T-helper 2 cell treated with Interferon-gamma antibody and Interleukin-4, amounts not matched to agents 5 μg/mL and 100 μg/mL, for 36 hours (primary cell): ENCODE measurements around the gene ST14.

Source experiments
- DNase-seq: peaks from one replicate; pipeline ENCODE4 v3.0.0; 2021; ENCODE audit warnings: low spot score
- H3K27ac Mint-ChIP-seq: one replicate; pipeline ENCODE4 v1.8.0; 2021; ENCODE audit warnings: mild to moderate bottlenecking, mixed read lengths
- H3K27me3 Mint-ChIP-seq: one replicate; pipeline ENCODE4 v1.8.0; 2021; ENCODE audit warnings: low read depth, mixed read lengths
- H3K36me3 Mint-ChIP-seq: one replicate; pipeline ENCODE4 v1.8.0; 2021; ENCODE audit warnings: low read depth, mixed read lengths
- H3K4me1 Mint-ChIP-seq: one replicate; pipeline ENCODE4 v1.8.0; 2021; ENCODE audit warnings: low read depth, mixed read lengths
- H3K4me3 Mint-ChIP-seq: one replicate; pipeline ENCODE4 v1.8.0; 2022; ENCODE audit warnings: mild to moderate bottlenecking, moderate library complexity, mixed read lengths
- H3K9me3 Mint-ChIP-seq: one replicate; pipeline ENCODE4 v1.8.0; 2021; ENCODE audit warnings: mixed read lengths

The ST14 gene

DNA sequence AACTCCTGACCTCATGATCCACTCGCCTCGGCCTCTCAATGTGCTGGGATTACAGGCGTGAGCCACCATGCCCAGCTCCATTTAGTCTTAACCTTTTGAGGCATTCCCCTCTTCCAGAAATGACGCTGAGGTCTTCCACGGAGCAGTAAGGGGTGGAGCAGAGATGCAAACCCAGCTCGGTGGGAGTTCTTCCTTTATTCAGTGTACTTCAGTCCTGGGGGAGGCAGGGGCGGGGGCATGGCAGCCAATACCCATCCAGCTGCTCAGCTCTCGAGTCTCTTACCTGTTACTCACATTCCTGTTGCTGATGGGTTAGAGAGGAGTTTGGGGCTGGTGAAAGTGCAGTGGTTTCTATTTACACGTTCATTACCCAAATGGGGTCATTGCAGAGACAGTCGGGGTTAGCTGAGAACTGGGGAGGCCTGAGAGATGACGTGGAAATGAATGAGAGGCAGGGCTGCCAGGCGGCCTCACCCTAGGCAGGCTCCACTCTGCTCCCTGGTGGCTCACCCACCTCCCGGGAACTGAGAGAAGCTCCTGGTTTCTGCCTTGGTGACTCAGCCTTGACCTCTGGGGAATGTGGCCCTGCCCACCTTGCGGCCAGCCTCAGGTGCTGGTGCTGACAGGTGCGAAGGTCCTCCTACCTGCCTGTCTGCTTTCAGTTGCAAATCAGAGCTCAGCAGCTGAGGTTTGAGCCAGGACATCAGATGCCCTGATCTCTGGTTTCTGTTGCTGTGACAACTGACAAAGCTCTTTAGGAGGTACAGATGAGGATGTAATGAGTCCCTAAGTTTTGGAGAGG is 13.4 kb upstream of the ST14 start:
- Mint-ChIP-seq H3K36me3 (no peaks in the 10 kb centered on the region), H3K27me3 (no peaks in the 10 kb centered on the region), H3K9me3 (no peaks in the 10 kb centered on the region), H3K4me1 (peaks cover 5% of the 10 kb centered on the region), H3K27ac (no peak overlapping the region), H3K4me3 (no peak overlapping the region)
- DNase-seq: no peak

DNA sequence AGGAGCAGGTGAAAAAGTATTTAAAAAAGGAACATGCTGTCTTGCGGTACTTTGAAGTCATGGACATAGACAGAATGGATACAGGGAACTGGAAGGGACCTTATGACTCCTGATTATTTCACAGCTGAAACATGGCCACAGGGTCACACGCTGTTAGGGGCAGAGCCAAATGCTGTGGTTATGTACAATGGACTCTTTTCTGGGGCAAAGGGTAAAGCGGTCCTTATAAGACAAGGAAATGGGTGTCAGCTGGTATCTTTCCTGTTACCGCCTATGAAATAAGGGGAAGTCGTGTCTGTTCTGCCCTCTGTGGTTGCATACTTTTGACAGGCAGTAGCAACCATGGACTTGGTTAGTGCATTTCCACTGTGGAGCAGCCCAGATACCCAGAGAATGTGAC is 12.8 kb upstream of the ST14 start:
- Mint-ChIP-seq H3K27ac (no peak overlapping the region), H3K4me1 (peaks cover 5% of the 10 kb centered on the region), H3K9me3 (no peaks in the 10 kb centered on the region), H3K4me3 (no peak overlapping the region), H3K27me3 (no peaks in the 10 kb centered on the region), H3K36me3 (no peaks in the 10 kb centered on the region)
- DNase-seq: no peak

DNA sequence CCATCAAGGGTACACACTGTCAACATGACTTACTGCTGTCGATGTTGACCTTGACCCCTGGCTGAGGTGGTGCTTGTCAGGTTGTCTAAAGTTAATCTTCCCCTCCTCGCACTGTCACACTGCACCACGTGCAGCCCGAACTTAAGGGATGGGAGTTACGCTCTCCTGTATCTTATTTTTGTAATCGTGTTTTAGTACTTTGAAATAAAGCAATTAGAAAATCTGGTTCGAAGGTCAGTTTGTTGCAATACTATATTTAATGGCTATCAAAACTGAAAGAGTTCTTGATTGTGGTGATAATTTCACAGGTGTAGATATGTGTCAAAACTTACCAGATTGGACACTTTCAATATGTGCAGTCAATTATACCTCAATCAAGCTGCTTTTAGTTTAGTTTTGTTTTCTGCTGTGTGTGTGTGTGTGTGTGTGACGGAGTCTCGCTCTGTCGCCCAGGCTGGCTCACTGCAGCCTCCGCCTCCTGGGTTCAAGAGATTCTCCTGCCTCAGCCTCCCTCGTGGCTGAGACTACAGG is 10.7 kb upstream of the ST14 start:
- Mint-ChIP-seq H3K9me3 (no peaks in the 10 kb centered on the region), H3K4me3 (no peak overlapping the region), H3K27ac (no peak overlapping the region), H3K36me3 (no peaks in the 10 kb centered on the region), H3K27me3 (no peaks in the 10 kb centered on the region), H3K4me1 (peaks cover 5% of the 10 kb centered on the region)
- DNase-seq: no peak

DNA sequence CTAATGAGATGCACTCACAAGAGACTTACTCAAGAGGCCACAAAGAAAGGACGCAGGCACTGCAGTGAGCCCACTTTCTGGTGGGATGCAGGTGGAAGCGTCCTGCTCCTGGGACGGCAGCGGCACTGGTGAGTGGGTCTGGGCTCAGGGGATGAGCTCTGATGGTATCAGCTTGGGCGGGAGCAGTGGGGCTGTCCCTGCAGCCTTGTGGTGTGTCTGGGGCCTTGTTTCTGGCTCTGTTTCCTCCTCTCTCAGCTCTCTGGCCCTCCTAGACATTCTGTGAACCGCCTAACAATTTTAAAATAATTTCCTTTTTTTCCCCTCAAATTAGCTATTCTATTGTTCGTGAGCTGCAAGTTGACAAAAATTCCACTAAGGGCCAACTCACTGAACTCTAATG is 8.8 kb upstream of the ST14 start:
- Mint-ChIP-seq H3K36me3 (no peaks in the 10 kb centered on the region), H3K4me3 (no peak overlapping the region), H3K27me3 (no peaks in the 10 kb centered on the region), H3K27ac (no peak overlapping the region), H3K9me3 (no peaks in the 10 kb centered on the region), H3K4me1 (peaks cover 5% of the 10 kb centered on the region)
- no peak for DNase-seq

DNA sequence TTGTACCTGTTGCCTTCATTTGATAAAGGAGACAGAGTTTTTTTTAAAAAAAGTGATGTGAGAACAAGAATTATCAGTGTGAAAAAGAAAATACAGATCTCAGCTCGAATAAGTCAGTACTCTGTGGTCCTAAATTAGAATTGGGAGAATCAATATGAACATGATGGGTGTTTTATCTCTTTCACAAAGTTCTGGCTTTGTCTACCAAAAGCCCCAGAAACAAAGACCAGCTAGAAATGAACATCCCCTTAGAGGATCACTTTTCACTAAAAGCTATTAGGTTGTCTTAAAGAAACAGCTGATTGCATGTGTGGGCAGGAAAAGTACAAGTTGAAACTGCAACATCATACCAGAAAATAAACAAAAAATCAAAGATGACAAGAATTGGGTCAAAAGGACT is 8.4 kb upstream of the ST14 start:
- no peaks in the 10 kb centered on the region for H3K9me3 Mint-ChIP-seq
- no peaks in the 10 kb centered on the region for H3K36me3 Mint-ChIP-seq
- no peaks in the 10 kb centered on the region for H3K27me3 Mint-ChIP-seq
- no peak overlapping the region for H3K27ac Mint-ChIP-seq
- H3K4me1 Mint-ChIP-seq: peaks cover 5% of the 10 kb centered on the region
- H3K4me3 Mint-ChIP-seq: no peak overlapping the region
- DNase-seq: no peak

DNA sequence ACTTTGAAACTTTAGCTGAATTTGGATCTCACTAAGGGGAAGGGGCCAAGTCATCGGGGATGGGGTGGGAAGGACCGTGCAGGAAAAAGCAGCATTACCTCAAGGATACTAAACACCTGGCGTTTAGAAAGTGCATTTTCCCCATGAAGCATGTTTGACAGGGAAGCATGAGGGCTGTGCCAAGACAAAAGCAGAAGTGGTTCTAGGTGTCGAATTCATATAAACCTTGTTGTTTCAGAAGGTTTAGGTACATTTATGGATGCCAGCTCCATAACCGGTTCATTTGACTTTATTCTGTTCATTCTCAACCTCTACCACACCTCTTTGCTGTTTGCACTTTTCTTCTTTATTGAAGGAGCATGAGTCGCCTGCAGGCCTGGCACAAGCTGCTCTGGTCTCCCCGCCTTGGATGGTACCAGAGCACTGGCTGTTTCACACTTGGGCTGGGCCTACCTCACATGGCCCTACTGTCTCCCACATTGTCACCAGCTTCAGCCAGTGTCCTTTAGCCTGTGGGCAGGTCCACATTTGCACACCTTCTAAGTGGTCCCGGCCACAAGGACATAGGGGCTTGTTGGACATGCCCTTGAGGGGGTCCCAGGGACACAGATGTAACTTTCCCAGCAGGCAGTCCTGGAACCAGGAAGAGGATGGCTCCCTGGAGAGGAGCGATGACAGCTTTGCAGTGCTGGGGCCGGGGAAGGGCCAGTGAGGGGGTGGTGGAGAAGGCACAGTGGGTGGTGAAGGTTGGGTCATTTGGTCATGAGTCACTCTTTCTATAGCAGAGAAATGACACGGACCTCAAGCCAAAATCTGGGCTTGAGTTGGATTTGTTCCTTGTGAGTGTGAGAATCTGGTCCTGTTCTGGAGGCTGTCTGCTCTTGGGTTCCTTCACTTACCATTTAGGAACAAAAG is 3.2 kb upstream of the ST14 start:
- peaks cover 1% of the 10 kb centered on the region for H3K4me1 Mint-ChIP-seq
- H3K27me3 Mint-ChIP-seq: peaks cover 34% of the 10 kb centered on the region
- DNase-seq: no peak
- no peaks in the 10 kb centered on the region for H3K36me3 Mint-ChIP-seq
- no peak overlapping the region for H3K4me3 Mint-ChIP-seq
- no peak overlapping the region for H3K27ac Mint-ChIP-seq
- no peaks in the 10 kb centered on the region for H3K9me3 Mint-ChIP-seq

DNA sequence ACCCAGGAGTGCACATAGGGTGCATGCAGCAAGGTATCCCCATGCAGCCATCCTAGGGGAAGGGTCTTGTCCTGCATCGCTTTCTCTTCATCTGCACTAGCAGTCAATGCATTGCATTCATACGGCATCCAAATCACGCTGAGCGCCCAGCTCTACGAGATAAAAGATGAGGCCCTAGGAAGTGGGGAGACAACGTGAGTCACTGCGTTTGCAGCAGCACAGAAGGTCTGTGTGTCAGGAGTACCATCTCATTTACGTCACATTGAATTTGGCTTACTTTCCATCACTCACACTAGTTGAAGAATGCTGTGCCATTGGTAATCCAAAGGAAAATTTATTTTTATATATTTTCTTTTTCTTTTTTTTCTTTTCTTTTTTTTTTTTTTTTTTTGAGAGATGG is 2.5 kb upstream of the ST14 start:
- no peaks in the 10 kb centered on the region for H3K9me3 Mint-ChIP-seq
- no peak overlapping the region for H3K27ac Mint-ChIP-seq
- DNase-seq: no peak
- H3K36me3 Mint-ChIP-seq: no peaks in the 10 kb centered on the region
- peaks cover 40% of the 10 kb centered on the region for H3K27me3 Mint-ChIP-seq
- H3K4me1 Mint-ChIP-seq: peaks cover 1% of the 10 kb centered on the region
- no peak overlapping the region for H3K4me3 Mint-ChIP-seq

DNA sequence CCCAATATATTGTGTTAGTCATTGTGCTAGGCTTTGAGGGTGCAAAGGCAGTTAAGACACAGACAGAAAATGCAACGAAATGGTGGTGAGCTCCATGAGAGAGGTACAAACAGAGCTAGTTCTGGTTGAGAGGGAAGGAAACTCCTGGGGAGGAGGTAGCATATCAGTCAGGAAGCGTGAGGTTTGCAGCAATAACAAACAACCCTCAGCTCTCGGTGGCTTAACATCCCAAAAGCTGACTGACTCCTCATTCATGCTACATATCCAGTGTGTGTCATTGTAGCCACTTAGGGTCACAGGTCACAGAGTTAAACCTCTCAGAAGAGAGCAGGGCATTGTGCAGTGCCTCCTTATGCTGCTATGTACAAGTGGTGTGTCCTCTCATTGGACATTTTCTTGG is 1.7 kb upstream of the ST14 start:
- no peaks in the 10 kb centered on the region for H3K36me3 Mint-ChIP-seq
- H3K27me3 Mint-ChIP-seq: peaks cover 44% of the 10 kb centered on the region
- no peak overlapping the region for H3K4me3 Mint-ChIP-seq
- H3K9me3 Mint-ChIP-seq: no peaks in the 10 kb centered on the region
- H3K27ac Mint-ChIP-seq: no peak overlapping the region
- no peak for DNase-seq
- H3K4me1 Mint-ChIP-seq: peaks cover 1% of the 10 kb centered on the region

DNA sequence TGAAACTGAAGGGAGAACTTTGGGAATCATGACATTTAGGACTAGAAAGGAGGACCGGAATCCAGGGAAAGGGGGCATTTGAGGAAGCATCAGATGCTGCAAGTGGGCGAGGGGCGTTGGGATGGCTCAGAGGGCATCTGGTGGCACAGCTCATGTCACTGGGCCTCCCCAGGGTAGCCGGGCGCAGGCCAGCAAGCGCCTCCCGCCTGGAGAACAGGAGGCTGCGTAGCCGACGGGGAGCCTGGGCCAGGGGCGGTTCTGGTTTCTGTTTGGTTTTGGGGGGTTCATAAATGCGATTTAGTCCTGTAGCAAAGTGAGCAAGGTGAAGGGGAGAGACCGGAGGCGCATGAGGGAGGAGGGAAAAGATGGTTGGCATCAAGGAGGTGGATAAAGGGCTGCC is 443 bp upstream of the ST14 start:
- Mint-ChIP-seq H3K36me3 (no peaks in the 10 kb centered on the region), H3K9me3 (no peaks in the 10 kb centered on the region), H3K4me3 (peak overlapping the region; percentile 37), H3K4me1 (peaks cover 1% of the 10 kb centered on the region), H3K27me3 (peaks cover 53% of the 10 kb centered on the region), H3K27ac (no peak overlapping the region)
- no peak for DNase-seq

DNA sequence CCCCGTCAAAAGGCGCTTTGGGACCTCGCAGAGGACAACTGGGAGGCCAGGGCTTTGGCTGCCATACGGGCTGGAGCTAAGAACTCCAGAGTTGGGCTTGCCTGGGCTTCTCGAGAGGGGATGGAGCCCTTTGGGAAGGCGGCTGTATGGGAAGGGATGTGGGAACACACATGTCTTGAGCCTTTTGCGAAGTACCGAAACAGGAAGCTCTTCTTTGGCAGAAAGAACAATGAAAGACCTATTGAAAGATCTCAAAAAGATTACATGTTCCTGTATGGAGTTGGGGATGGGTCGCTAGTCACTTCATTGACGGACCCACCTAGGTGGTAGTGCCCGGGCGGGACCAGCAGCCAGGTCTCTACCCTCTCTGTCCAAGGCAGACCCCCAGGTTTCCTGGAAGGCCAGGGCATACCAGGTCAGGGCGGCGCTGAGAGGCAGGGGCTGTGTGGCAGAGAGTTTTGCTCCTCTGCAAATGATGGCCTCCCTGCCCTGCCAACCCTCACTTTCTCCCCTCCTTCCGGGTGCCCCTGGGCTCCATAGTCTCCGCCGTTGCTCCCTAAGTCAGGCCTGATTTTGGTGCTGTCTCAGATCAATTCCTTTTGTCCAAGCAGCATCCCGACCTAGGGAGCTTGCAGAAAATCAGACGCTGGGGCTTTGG is 1.0 kb downstream of the ST14 start:
- Mint-ChIP-seq H3K4me3 (peak overlapping the region; percentile 30), H3K27me3 (peaks cover 59% of the 10 kb centered on the region), H3K4me1 (peaks cover 1% of the 10 kb centered on the region), H3K36me3 (no peaks in the 10 kb centered on the region), H3K27ac (no peak overlapping the region), H3K9me3 (no peaks in the 10 kb centered on the region)
- no peak for DNase-seq

DNA sequence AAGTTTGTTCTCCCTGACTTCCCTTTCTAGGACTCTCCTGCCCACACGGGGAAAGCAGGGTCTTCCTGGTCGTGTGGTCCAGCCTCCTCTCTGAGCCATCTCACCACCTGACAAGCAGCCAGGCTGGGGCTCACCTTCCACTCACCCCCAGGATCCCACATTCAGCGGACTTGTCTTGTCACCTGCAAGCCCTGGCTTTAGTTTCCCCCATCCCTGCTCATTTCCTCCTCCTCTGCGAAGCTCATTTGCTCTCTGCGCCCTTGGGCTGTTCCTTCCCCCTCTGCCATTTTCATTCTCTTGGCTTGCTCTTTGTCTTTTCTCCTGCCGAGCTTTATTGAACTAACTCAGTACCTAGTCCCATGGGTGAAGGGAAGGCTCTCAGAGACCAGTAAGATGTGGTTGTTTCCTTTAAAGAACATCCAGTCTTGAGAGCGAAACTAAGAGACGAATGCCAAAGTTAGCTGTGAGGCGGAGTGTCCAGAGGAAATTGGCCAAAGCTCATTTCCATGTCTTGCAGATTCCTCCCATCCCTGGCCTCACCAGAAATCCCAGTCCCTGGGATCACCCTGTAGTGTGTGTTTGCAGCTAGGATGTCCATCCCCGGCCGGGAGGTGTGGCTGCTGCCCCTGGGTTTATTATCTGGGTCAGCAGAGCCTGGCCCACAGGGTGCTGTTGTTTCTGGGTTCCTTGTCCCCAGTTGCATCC is 2.0 kb downstream of the ST14 start:
- H3K27me3 Mint-ChIP-seq: peaks cover 61% of the 10 kb centered on the region
- no peaks in the 10 kb centered on the region for H3K36me3 Mint-ChIP-seq
- no peak overlapping the region for H3K4me3 Mint-ChIP-seq
- DNase-seq: no peak
- peaks cover 1% of the 10 kb centered on the region for H3K4me1 Mint-ChIP-seq
- H3K9me3 Mint-ChIP-seq: no peaks in the 10 kb centered on the region
- no peak overlapping the region for H3K27ac Mint-ChIP-seq

DNA sequence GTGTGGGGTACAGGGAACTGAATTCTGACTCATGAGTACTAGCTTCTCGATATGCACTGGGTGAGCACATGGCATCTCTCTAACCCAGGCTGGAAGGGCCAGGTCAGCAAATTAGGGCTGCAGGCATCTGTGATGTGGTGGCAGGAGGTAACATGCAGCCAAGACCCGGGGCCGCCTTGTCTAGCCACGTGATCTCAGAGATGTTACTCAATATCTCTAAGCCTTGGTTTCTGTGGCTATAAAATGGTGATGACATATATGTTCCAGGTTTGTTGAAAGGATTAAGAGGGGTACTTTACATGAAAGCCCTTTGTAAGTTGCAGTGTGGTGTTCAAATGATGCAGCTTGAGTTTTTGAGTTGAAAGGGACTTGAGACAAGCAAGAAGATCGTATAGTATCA is 3.2 kb downstream of the ST14 start:
- H3K27ac Mint-ChIP-seq: no peak overlapping the region
- H3K4me1 Mint-ChIP-seq: peaks cover 1% of the 10 kb centered on the region
- H3K4me3 Mint-ChIP-seq: no peak overlapping the region
- DNase-seq: no peak
- peaks cover 57% of the 10 kb centered on the region for H3K27me3 Mint-ChIP-seq
- no peaks in the 10 kb centered on the region for H3K36me3 Mint-ChIP-seq
- H3K9me3 Mint-ChIP-seq: no peaks in the 10 kb centered on the region

DNA sequence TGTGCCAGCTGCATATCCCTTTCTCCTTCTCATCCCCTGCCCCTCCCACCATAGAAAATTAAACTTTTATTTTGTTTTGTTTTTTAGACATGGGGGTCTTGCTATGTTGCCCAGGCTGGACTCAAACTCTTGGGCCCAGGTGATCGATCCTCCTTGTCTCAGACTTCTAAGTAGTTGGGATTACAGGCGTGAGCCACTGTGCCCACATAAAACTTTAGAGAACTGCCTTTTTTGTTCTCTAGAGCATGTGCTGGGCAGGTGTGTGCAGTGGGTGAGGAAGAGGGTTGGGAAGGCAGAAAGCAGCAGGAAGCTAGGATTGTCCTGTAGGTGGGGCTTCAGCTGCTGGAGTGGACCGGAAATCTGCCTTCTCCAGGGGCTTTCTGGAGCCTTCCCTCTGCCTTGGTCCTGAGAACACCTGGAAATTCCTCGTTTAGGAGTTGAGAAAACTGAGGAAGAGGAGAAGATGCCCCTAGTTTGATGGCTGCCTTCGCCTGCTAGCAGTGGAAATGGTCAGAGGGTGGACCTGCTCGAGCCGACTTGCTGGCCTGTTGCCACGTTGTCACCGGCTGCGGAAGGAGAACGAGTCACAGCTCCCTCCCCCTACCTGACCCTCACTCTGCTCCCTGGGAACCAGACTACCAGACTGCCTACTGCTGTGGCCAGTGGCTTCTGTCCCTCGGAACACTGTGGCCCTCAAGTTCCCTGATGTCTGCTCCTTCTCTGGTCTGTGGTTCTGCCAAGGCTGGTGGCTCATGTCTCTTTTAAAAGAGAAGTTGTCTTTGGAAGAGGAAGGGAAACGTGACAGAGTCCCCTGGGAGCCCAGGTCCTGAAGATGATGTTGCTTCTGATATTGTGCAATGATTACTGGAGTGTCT is 4.0 kb downstream of the ST14 start:
- H3K36me3 Mint-ChIP-seq: no peaks in the 10 kb centered on the region
- no peak overlapping the region for H3K27ac Mint-ChIP-seq
- H3K27me3 Mint-ChIP-seq: peaks cover 52% of the 10 kb centered on the region
- H3K9me3 Mint-ChIP-seq: no peaks in the 10 kb centered on the region
- H3K4me1 Mint-ChIP-seq: peaks cover 1% of the 10 kb centered on the region
- H3K4me3 Mint-ChIP-seq: no peak overlapping the region
- no peak for DNase-seq
